Measurements from ENCODE around the gene IL16.

Gene IL16

GRCh38 chr15:81209635-81210034, 13.0 kb downstream of the IL16 start:
- no peak for DNase-seq

DNA sequence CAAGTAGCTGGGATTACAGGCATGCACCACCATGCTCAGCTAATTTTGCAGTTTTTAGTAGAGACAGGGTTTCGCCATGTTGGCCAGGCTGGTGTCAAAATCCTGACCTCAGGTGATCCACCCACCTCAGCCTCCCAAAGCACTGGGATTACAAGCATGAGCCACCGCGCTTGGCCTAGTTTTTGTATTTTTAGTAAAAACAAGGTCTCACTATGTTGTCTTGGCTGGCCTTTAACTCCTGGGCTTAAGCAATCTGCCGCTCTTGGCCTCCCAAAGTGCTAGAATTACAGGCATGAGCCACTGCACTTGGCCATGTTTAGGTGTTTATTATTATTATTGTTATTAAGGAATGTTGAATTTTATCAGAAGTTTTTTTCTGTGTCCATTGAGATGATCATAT, 14.7 kb downstream of the IL16 start:
- no peak for DNase-seq

DNA sequence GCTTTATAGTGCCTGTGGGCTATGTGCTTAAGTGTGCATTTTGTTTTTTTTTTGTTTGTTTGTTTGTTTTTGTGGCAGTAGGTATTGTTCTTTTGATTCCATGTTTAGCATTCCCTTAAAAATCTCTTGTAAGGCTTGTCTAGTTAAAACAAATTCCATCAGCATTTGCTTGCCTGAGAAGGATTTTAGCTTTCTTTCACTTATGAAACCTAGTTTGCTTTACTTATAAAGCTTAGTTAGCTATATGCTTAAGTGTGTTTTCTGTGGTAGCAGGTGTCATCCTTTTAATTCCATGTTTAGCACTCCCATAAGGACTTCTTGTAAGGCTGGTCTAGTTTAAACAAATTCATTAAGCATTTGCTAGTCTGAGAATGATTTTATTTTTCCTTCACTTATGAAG, 17.3 kb downstream of the IL16 start:
- no peak for DNase-seq

- DNase-seq, result no peak
These were observed 18.9 kb downstream of the IL16 start for GRCh38 chr15:81215531-81215930.

DNA sequence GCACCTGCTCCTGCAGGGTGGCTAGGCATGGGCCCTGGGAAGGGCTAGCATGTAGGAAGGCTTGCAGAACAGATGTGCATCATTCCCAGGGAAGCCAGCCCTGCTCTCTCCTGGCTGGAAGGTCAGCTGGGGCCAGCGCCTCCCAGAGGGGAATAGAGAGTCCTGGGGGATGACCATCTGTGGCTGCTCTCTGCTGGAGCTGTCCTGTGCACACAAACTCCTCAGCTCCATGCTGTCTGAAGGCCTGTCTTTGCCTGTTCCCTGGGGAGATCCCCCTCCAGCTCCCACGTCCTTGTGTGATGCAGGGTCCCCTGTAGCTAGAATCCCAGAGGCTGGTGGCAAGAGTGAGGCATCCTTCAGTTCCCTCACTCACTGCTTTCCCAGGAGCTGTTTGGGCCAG, 19.3 kb downstream of the IL16 start:
- DNase-seq, result no peak

DNA sequence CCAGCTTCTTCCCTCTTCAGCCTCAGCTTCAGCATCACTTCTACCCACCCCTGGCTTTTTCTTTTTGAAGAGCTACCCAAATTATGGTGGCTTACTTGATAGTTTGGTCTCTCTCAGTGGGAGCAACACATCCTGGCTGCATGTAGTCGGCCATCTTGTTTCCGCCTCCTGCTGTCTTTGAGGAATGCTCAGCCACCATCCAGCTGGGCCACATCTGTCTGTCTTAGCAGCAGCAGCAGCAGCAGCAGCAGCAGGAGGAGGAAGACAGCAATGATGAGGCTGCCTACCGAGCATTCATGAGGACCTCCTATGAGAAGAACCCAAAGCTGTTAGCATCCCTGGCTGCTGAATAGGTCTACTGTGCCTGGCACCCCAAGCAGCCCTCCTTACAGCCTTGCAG, 19.7 kb downstream of the IL16 start:
- DNase-seq, result no peak

DNA sequence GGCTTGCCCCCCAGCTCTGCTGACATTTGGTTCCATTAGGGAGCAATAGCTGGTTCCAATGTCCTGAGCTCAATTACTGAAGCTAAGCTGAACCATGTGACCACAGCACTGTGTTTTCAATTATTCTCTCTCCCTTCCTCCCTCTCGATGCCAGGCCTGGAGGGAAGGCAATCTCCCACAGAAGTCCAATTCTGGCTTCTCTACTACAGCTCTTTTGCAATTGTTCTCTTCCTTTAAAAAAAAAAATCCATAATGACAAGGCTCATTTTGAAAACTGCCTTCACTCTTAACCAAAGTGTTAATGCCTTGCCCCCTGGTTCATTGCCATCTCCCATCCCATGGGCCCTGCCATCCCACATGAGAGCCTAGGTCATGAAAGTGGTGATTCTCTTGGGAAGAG, 24.8 kb downstream of the IL16 start:
- DNase-seq, result no peak

GRCh38 chr15:81222007-81222406, 25.3 kb downstream of the IL16 start:
- DNase-seq, result no peak

DNA sequence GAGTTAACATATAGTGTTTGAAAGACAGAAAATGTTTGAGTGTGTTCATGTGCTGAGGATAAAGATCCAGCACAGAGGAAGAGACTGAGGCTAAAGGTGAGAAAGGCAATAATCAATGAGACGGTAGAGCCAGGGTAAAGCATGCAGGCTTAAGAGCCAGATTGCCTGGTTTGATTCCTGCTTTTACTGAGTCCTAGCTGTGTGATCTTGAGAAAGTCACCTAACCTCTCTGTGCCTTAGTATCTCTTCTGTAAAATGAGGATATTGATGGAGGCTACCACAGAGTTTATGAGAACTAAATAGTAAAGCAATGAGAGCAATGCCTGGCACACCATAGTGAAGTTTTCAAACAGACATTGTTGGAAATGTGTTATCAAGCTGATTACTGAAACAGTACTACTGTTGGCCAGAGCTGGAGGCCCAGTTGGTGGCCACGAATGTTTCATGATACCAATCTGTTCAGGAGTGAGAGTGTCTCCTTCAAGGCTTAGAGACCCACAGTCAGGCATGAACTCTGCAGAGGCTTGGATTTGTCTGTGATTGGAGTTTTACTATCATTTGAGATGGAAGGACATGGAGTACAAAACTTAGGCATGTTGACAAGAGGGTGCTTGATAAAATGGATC, 26.8 kb downstream of the IL16 start:
- DNase-seq, result no peak

DNA sequence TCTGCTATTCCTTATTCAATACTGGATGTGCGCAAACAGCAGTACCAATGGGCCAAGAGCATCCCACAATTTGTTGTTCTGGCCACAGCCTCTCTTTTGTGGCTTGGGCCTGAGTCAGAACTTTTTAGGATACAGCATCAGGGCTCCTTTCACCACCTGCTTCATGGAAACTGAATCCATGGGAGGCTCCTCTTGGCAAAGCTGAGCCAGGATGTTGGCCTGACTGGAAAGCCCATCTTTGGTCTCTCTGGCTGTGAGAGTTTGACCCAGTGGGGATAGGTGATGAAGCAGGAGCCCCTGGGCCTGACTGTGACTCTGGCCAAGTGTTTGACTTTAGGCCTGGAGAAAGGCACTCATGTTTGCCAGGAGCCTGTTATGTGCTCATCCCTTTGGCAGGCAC, 27.6 kb downstream of the IL16 start:
- DNase-seq, result no peak

GRCh38 chr15:81225161-81225671, 28.5 kb downstream of the IL16 start:
- DNase-seq, result no peak

- no peak for DNase-seq
These were observed 31.0 kb downstream of the IL16 start for GRCh38 chr15:81227716-81228115.

DNA sequence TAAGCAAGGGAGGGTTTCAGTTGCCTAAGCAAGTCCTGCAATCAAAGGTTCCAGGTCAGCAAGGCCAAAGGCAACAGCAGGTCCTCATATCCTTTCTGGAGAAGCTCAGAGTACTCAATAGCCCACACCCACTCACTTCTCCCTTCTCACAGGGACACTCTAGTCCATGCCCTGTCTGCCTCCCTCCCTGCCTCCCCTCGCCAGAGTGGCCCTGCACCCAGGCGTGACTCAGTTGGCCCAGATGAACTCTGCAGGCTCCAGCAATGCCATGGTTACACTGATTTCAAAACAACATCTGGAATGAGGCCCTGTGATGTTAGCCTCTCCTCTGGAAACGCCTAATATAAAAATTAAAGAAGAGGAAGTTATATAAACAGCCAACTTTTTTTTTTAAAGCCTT, 32.9 kb downstream of the IL16 start:
- no peak for DNase-seq

DNA sequence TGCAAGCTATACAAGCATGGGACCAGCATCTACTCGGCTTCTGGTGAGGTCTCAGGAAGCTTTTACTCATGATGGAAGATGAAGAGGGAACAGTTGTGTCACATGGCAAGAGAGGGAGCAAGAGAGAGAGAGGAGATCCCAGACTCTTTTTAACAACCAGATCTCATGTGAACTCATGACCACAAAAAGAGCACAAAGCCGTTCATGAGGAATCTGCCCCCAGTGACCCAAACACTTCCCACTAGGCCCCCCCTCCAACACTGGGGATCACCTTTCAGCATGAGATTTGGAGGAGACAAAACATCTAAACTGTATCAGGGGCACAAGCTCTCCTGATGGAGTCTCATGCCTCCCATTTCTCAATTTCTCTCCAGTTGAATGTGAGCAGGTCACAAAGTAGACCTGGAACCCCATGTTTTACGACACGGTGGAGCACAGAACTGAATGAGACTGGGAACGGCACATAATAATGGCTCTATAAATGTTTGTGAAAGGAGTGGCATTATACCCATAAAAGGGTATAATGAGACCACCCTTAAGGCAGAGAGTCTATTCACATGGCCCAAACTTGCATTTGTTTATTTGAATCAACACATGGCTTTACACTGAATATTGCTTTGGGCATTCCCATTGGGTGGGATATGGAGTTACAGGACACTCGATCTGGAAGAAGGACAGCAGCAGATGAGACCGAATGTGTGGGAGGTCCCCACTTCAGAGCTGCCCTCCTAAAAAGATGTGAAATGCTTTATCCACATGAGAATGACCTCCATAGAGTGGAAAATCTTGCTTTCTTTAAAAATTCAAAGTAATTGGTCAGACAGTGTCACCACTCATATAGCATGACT, 38.8 kb downstream of the IL16 start:
- no peak for DNase-seq

GRCh38 chr15:81239190-81239589, 42.5 kb downstream of the IL16 start:
- DNase-seq, result no peak

DNA sequence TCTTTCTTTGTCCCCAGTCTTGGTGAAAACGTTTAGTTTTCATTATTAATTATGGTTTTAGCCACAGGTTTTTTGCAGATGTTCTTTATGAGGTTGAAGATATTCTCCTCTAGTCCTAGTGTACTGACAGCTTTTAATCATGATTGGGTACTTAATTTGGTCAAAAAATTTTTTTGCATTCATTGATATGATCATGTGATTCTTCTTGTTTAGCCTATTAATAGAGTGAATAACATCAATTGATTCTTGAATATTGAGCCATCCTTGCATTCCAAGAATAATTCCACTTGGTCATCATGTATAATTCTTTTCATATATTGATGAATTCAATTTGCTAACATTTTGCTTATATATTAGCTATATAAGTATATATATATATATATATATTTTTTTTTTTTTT, 46.1 kb downstream of the IL16 start:
- no peak for DNase-seq

- no peak for DNase-seq
These were observed 47.6 kb downstream of the IL16 start for GRCh38 chr15:81244306-81244705.

GRCh38 chr15:81253846-81254245, 57.2 kb downstream of the IL16 start:
- DNase-seq, result no peak

DNA sequence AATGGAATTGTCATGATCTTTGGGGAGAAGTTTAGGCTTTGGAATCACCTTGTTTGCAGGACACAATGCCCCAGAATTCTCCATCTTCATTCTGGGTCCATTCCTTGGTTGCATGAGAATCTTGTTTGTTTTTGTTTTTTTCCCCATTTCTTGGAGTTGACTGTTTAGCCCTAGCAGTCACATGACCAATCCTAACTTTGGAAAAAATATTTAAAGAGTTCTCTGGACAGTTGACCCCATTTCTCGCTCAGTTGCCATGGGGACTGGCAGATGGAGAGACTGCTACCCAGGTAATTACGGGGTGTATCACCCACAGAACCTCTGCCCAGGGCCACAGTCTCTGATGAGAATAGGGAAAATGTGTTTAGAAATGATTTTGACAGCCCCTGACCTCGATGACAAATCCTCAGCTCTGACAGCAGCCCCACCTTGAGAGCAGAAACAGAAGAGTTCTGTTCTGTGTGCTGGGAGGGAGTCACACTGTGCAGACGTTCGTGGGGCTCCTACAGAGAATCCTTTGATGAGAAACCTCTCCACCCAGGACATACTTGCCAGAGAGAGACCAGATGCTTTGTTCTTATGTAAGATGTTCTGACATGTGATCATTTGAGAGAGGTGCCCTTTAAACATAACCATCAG, 57.7 kb downstream of the IL16 start:
- no peak for DNase-seq

DNA sequence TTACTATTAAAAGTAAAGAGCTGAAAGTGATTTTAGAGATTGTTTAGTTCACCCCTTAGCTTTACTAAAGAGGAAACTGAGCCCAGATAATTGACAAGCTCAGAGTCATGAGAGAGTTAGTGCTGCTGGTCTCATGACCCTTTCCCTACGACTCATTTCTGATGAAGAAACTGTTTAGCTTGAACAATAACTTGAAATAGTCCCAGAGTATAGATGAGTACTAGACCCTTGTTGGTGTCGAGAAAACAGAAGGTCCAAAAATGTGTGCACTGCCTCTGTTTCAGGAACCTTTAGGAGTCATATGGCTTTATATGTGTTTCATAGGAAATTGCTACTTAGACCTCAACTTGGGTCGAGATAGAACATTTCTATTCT, 58.2 kb downstream of the IL16 start:
- DNase-seq, result no peak

DNA sequence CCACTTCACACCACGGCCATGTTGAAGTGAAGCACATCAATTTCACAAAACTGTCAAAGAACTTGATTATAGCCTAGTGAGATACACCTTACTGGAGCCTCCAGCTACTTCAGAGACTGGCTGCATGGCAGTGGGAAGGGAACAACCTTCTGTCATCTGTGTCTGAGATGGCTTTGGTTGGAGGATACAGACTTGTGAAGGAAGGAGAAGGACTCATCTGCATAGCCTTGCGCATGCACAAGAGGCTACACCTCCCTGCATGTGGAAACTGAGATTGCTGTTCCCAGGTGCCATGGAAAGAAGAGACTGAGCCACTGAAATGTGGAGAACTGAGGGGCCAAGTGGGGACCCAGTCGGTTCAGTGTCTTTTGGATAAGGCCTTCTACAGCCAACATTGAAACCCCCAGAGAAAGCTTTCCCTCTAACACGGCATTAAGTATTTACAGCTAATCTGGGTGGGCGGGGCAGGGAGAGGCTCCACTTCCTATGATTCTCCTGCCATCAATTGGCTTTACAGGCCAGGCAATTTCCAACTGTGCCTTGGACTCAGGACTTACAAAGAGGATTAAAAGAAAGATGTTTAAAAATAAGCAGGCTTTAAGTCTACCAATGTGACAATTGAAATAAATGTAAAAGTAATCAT, 58.8 kb downstream of the IL16 start:
- no peak for DNase-seq

DNA sequence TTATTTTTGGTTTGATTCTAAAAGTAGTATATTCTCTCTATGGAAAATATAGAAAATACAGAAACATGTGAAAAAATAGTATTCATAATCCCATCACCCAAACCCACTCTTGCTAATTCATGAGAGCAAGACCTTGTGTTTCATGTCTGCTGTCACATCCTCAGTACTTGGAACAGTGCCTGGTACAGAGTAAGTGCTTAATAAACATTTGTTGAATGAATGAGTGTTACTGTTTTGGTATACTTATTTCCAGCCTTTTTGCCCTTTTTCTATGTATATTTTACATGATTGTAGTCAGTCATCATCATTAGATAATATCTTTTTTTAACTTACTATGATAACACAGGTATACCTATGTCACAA, 59.3 kb downstream of the IL16 start:
- no peak for DNase-seq

- DNase-seq, result no peak
These were observed 60.2 kb downstream of the IL16 start for GRCh38 chr15:81256916-81257315.

- DNase-seq, result no peak
These were observed 60.8 kb downstream of the IL16 start for GRCh38 chr15:81257435-81257834.
